SK-N-DZ (cell line): ENCODE measurements around the gene ANKRD24.
"Not testable (repeated sequence)": the region's sequence is repeated elsewhere in the genome, so short reads cannot be mapped to it uniquely, and the experiment has no call there.

Experiments used
- DNase-seq: peaks from one replicate; pipeline ENCODE4 v3.0.0-alpha.2; 2015; ENCODE audit warnings: low spot score

Gene ANKRD24

GRCh38 chr19:4267901-4268815, 85.7 kb downstream of the ANKRD24 start:
- no peak for DNase-seq

- no peak for DNase-seq
Observed at GRCh38 chr19:4268816-4269430, 86.4 kb downstream of the ANKRD24 start.

GRCh38 chr19:4272894-4273293, 90.4 kb downstream of the ANKRD24 start:
- no peak for DNase-seq

GRCh38 chr19:4274321-4274686, 91.8 kb downstream of the ANKRD24 start:
- not testable (repeated sequence) for DNase-seq
